GM20000 (cell line): ENCODE measurements around the gene LRPAP1.

ENCODE experiments used
- DNase-seq: peaks from one replicate; pipeline ENCODE4 v3.0.0; 2012; ENCODE audit warnings: low spot score
- CTCF ChIP-seq: IDR thresholded peaks from 2 replicates; pipeline ENCODE4 v1.5.1; 2012; ENCODE audit warnings: mild to moderate bottlenecking, control low read depth; ENCODE audit errors: extremely low read depth, missing control alignments

LRPAP1 gene

GRCh38 chr4:3498407-3498806, 33.8 kb downstream of the LRPAP1 start:
- DNase-seq: no peak
- no peak for TF ChIP-seq CTCF

GRCh38 chr4:3497523-3498389, 34.5 kb downstream of the LRPAP1 start:
- DNase-seq: no peak
- no peak for TF ChIP-seq CTCF

DNA sequence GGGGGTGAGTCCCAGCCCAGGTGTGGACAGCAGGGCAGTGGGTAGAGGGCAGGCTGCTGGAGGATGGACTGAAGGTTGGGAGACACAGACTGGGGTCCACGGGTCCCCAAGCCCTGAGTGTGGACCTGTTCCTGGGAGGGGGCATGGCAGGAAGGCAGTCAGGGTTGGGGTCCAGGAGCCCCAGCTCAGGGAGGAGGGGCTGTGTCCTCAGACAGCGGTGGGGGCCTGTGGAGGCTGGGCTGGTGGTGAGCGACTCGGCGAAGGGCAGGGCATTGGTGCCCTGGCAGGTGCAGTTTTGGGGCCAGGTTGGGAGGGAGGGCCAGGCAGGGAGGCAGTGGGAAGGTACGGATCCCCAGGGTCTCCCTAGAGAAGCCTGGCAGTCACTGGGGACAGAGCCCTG, 35.1 kb downstream of the LRPAP1 start:
- no peak for DNase-seq

GRCh38 chr4:3496021-3496420, 36.2 kb downstream of the LRPAP1 start:
- no peak for DNase-seq
- TF ChIP-seq CTCF: no peak

More for the DNA sequence above, 35.1 kb downstream of the LRPAP1 start:
- TF ChIP-seq CTCF: no peak

DNA sequence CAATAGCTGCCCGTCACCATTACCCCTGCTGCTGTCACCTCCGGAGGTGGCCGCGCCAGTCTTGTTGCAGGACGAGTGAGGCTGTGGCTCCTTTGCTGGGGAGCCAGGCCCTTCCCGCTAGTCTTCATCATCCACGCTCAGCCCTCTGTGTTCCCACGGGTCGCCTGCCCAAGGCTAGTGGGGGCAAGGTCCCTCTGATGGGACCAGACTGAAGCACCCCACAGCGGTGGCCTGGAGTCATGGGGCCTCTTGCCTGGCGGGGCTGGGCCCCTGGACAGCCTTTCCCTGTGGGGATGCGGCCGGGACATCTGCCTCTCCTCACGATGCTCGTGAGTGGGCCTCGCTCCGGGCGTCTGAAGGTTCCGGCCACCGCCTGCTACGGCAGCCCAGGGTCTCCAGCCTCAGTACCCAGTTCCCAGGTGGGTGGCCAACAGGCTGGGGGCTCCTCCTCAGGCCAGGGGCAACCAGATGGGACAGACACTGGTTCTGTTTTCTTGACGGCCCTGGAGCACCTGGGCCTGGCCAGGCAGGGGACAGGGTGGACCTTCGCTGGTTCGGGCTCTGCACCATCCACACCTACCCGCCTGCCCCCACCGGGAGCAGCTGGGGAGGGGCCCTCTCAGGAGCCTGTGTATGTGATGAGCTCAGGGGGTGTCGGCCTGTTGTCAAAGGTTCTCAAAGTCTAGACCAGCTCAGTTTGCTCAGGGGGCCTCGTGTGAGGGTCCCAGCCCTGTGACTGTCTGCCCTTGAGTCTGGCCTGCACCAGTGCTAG, 36.8 kb downstream of the LRPAP1 start:
- TF ChIP-seq CTCF: no peak

GRCh38 chr4:3494462-3494871, 37.8 kb downstream of the LRPAP1 start:
- TF ChIP-seq CTCF: no peak

More for the DNA sequence above, 36.8 kb downstream of the LRPAP1 start:
- DNase-seq: no peak

More at GRCh38 chr4:3494462-3494871, 37.8 kb downstream of the LRPAP1 start:
- no peak for DNase-seq
